HCT116 (cell line): ENCODE data around the gene GNA12. TPM values are rescaled to one million over a fixed set of nuclear protein-coding genes. Genes with fewer than 3 reads are reported as not detected.

Source experiments
- ATAC-seq: fragments of 200-7000 bp; cut with Tn5 transposase; 2 replicates; pipeline ENCODE4 v1.9.1; 2020; ENCODE audit warnings: mild to moderate bottlenecking, moderate library complexity
- BruUV-seq: library from RNA; stranded (reverse); fragments of 400-500 nt; replicated peaks from 2 replicates; lab custom pipeline; 2021; lab: Mats Ljungman, UMichigan
- CTCF ChIA-PET: fragments of 300-600 bp; sonication (Branson Sonifier 250); formaldehyde crosslinking; loops from one replicate; lab custom pipeline; 2021; ENCODE audit warnings: antibody characterized with exemption; lab: Charles Lee
- POLR2A ChIA-PET: fragments of 300-600, 350-600 bp; sonication (Branson Sonifier 250); formaldehyde crosslinking; loops from one replicate; lab custom pipeline; 2021; ENCODE audit warnings: antibody characterized with exemption; lab: Charles Lee
- RAD21 ChIA-PET, 2 experiments: fragments of 300-600 bp; sonication (Branson Sonifier 250); formaldehyde crosslinking; loops; one replicate each; lab custom pipeline; 2023; ENCODE audit warnings: low total read pairs in 2 of 2; ENCODE audit not compliant: uncharacterized antibody in 2 of 2, unreplicated experiment in 2 of 2, low non-redundant PET in 1 of 2; lab: Charles Lee
- DNase-seq: peaks from one replicate; pipeline ENCODE4 v3.0.0-alpha.2; 2010; ENCODE audit warnings: low read depth, low spot score
- H2AFZ ChIP-seq: fragments of 200-600 bp; shearing (Covaris generic), sonication (generic); 2 replicates; pipeline ENCODE4 v1.6.1; 2017; ENCODE audit warnings: low read depth, mixed run types, mixed read lengths, antibody characterized with exemption, low read length; ENCODE audit not compliant: poor library complexity, severe bottlenecking
- H3K27ac ChIP-seq: 2 replicates; pipeline ENCODE4 v1.5.1; 2012; ENCODE audit warnings: low read depth, low read length
- H3K27me3 ChIP-seq: fragments of 200-600 bp; sonication (generic); 2 replicates; pipeline ENCODE4 v1.6.1; 2016; ENCODE audit warnings: mixed run types, low read length, mixed read lengths; ENCODE audit not compliant: insufficient read depth
- H3K36me3 ChIP-seq, 2 experiments: fragments of 200-500 bp in 1 of 2; fragments of 200-600 bp in 1 of 2; sonication (Bioruptor generic) in 1 of 2; sonication (generic) in 1 of 2; 2 replicates each; pipeline versions ENCODE4 v1.5.1 to v1.6.1; 2014 to 2016; ENCODE audit warnings: low read length in 2 of 2, inconsistent platforms in 1 of 2, mixed read lengths in 1 of 2, mixed run types in 1 of 2; ENCODE audit not compliant: insufficient read depth in 2 of 2, control insufficient read depth in 1 of 2
- H3K4me1 ChIP-seq, 2 experiments: fragments of 200-600 bp in 1 of 2; sonication (generic) in 1 of 2; 2 replicates each; pipeline versions ENCODE4 v1.5.1 to v1.6.1; 2012 to 2017; ENCODE audit warnings: low read length in 2 of 2, inconsistent platforms in 1 of 2, mild to moderate bottlenecking in 1 of 2, mixed read lengths in 1 of 2, mixed run types in 1 of 2, moderate library complexity in 1 of 2; ENCODE audit not compliant: insufficient read depth in 2 of 2, control insufficient read depth in 1 of 2
- H3K4me2 ChIP-seq: fragments of 200-600 bp; sonication (generic); 2 replicates; pipeline ENCODE4 v1.6.1; 2017; ENCODE audit warnings: mixed run types, low read length, mixed read lengths
- H3K4me3 ChIP-seq, 2 experiments: fragments of 200-600 bp in 1 of 2; sonication (generic) in 1 of 2; replicated peaks in 1 of 2; 2 replicates each; pipeline ENCODE4 v1.5.1; 2011 to 2016; ENCODE audit warnings: low read length in 2 of 2, control low read depth in 1 of 2, low read depth in 1 of 2, mild to moderate bottlenecking in 1 of 2, mixed read lengths in 1 of 2, mixed run types in 1 of 2
- H3K79me2 ChIP-seq: fragments of 200-600 bp; sonication (generic); 2 replicates; pipeline ENCODE4 v1.6.1; 2017; ENCODE audit warnings: mild to moderate bottlenecking, mixed run types, low read length, moderate library complexity, mixed read lengths; ENCODE audit not compliant: insufficient read depth
- H3K9ac ChIP-seq: fragments of 200-600 bp; sonication (generic); 2 replicates; pipeline ENCODE4 v1.6.1; 2016; ENCODE audit warnings: low read length, mixed read lengths
- H3K9me2 ChIP-seq: fragments of 200-600 bp; sonication (generic), shearing (Covaris generic); 2 replicates; pipeline ENCODE4 v1.6.1; 2017; ENCODE audit warnings: mixed run types, mild to moderate bottlenecking, moderate library complexity; ENCODE audit not compliant: insufficient read depth
- H3K9me3 ChIP-seq, 2 experiments: fragments of 200-500 bp in 1 of 2; fragments of 200-600 bp in 1 of 2; sonication (Bioruptor generic) in 1 of 2; sonication (generic) in 1 of 2; 2 replicates each; pipeline ENCODE4 v1.6.1; 2014 to 2017; ENCODE audit warnings: low read length in 2 of 2, mixed read lengths in 2 of 2, inconsistent platforms in 1 of 2, low read depth in 1 of 2, mild to moderate bottlenecking in 1 of 2, mixed run types in 1 of 2, moderate library complexity in 1 of 2; ENCODE audit not compliant: control insufficient read depth in 1 of 2, insufficient read depth in 1 of 2
- H4K20me1 ChIP-seq: fragments of 200-600 bp; sonication (generic), shearing (Covaris generic); 2 replicates; pipeline ENCODE4 v1.6.1; 2017; ENCODE audit warnings: mixed run types, mild to moderate bottlenecking, moderate library complexity; ENCODE audit not compliant: insufficient read depth
- CBX3 ChIP-seq: IDR thresholded peaks from 2 replicates; pipeline ENCODE4 v1.6.1; 2012; ENCODE audit warnings: low read depth
- EGR1 ChIP-seq: IDR thresholded peaks from 2 replicates; pipeline ENCODE4 v1.6.1; 2012; ENCODE audit warnings: low read depth
- ELF1 ChIP-seq: IDR thresholded peaks from 2 replicates; pipeline ENCODE4 v1.6.1; 2012; ENCODE audit warnings: low read depth, borderline replicate concordance
- JUND ChIP-seq: IDR thresholded peaks from 2 replicates; pipeline ENCODE4 v1.6.1; 2012
- POLR2A ChIP-seq: IDR thresholded peaks from 2 replicates; pipeline ENCODE4 v1.7.0; 2011; ENCODE audit warnings: borderline replicate concordance; ENCODE audit not compliant: insufficient read depth, insufficient read length; ENCODE audit errors: extremely low read depth
- POLR2AphosphoS5 ChIP-seq: IDR thresholded peaks from 2 replicates; pipeline ENCODE4 v1.6.1; 2011; ENCODE audit warnings: mild to moderate bottlenecking, low read depth, low read length, moderate library complexity
- RAD21 ChIP-seq: IDR thresholded peaks from 2 replicates; pipeline ENCODE4 v1.6.1; 2012; ENCODE audit warnings: low read depth, mild to moderate bottlenecking
- SP1 ChIP-seq: IDR thresholded peaks from 2 replicates; pipeline ENCODE4 v1.6.1; 2012; ENCODE audit warnings: low read depth
- SRF ChIP-seq: IDR thresholded peaks from 2 replicates; pipeline ENCODE4 v1.6.1; 2012; ENCODE audit warnings: low read depth
- TCF7L2 ChIP-seq: IDR thresholded peaks from 2 replicates; pipeline ENCODE4 v1.7.0; 2011; ENCODE audit warnings: borderline replicate concordance, inconsistent platforms; ENCODE audit not compliant: insufficient read depth, insufficient read length; ENCODE audit errors: extremely low read depth
- YY1 ChIP-seq: IDR thresholded peaks from 2 replicates; pipeline ENCODE4 v1.6.1; 2011; ENCODE audit warnings: low read length, low read depth, moderate library complexity, mild to moderate bottlenecking; ENCODE audit not compliant: insufficient replicate concordance; ENCODE audit errors: extremely low read depth
- ZFX ChIP-seq: fragments of 450-650 bp; IDR thresholded peaks from 2 replicates; pipeline ENCODE4 v1.6.1; 2017
- intact Hi-C: fragments of 100-400 bp; cut with micrococcal nuclease; formaldehyde crosslinking; loops from 2 replicates; pipeline ENCODE4 v1.10.0; 2022
- total RNA-seq: library from RNA; stranded (reverse); gene quantifications from one replicate; pipeline ENCODE4 v1.2.1, GENCODE V29; 2021; ENCODE audit not compliant: unreplicated experiment
- TF ChIP-seq, protein P1 (sequence below): IDR thresholded peaks from 2 replicates; pipeline ENCODE4 v1.6.1; 2012
- TF ChIP-seq, protein P2 (sequence below), 3 experiments: fragments of 200-600 bp in 1 of 3; sonication (generic) in 1 of 3; IDR thresholded peaks in 2 of 3; conservative IDR thresholded peaks in 1 of 3; 2 replicates each; pipeline ENCODE4 v1.5.1; 2012 to 2017; ENCODE audit warnings: low read depth in 2 of 3, low read length in 2 of 3, antibody characterized with exemption in 1 of 3, borderline replicate concordance in 1 of 3, control low read depth in 1 of 3, mild to moderate bottlenecking in 1 of 3, mixed read lengths in 1 of 3, mixed run types in 1 of 3, moderate library complexity in 1 of 3; ENCODE audit not compliant: insufficient read depth in 1 of 3
- TF ChIP-seq, protein P3 (sequence below): IDR thresholded peaks from 2 replicates; pipeline ENCODE4 v1.6.1; 2011; ENCODE audit warnings: mild to moderate bottlenecking, low read length, moderate library complexity; ENCODE audit not compliant: insufficient replicate concordance; ENCODE audit errors: extremely low read depth
- TF ChIP-seq, protein P4 (sequence below): IDR thresholded peaks from 2 replicates; pipeline ENCODE4 v1.6.1; 2012; ENCODE audit warnings: low read depth

GNA12 gene
- total RNA-seq, 1 experiment from 2014 or later, result 32.6 TPM

DNA sequence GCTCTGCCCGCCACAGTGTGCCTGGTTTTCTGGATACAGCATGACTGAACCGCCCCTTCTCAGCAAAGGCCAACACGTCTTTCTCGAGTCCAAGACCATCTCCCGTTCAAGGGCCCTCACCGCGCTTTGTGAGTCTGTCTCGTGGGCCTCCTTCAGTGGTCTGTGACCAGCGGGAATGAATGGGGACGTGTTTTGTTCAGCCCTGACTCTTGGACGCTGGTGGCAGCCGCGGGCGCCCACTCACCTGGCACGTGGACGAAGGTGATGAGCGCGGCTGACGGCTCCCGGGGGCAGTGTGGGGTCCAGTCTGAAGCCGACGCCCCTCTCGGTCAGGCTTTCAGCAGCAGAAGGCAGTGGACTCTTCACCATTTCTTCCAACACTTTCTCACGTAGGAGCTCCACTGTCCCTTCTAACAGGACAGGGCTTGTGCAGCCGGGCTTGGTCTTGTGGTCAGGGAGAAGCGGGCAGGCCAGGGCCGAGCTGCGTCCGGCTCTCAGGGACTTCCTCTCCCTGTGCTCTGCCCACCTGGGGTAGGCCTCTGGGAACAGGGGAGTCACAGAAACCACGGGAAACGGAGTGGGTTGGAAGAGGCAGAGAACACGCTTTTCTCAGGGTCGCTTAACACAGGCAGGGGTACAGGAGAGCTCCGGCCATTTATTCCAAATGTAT lies 125.7 kb downstream of the GNA12 start:
- Histone ChIP-seq H3K4me3 (no peak overlapping the region), H4K20me1 (no peaks in the 10 kb centered on the region), H3K9me3 (no peaks in the 10 kb centered on the region), H3K79me2 (no peaks in the 10 kb centered on the region), H3K36me3 (no peaks in the 10 kb centered on the region), H3K27ac (no peak overlapping the region), H3K27me3 (no peaks in the 10 kb centered on the region), H3K9me2 (no peaks in the 10 kb centered on the region), H2AFZ (no peak overlapping the region), H3K9ac (no peak overlapping the region), H3K4me1 (peaks cover 11 to 14% of the 10 kb centered on the region in 2 experiments), H3K4me2 (no peak overlapping the region)
- ChIA-PET POLR2A (no interaction called here), RAD21 (interaction anchor here in 1 of 2 experiments (0.7 kb wide), 1 partner anchor 267 kb away, joined by 3 read pairs; no protein-coding TSS in a partner anchor), CTCF (interaction anchor here (0.8 kb wide), 1 partner anchor 267 kb away, joined by 3 read pairs; no protein-coding TSS in a partner anchor)
- intact Hi-C loops, result no loop called here
- no TSS peak for BruUV-seq
- no peak for TF ChIP-seq YY1
- no peak for TF ChIP-seq POLR2AphosphoS5
- TF ChIP-seq POLR2A, result no peak
- TF ChIP-seq, protein P1, sequence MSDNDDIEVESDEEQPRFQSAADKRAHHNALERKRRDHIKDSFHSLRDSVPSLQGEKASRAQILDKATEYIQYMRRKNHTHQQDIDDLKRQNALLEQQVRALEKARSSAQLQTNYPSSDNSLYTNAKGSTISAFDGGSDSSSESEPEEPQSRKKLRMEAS, result no peak
- TF ChIP-seq, protein P2, sequence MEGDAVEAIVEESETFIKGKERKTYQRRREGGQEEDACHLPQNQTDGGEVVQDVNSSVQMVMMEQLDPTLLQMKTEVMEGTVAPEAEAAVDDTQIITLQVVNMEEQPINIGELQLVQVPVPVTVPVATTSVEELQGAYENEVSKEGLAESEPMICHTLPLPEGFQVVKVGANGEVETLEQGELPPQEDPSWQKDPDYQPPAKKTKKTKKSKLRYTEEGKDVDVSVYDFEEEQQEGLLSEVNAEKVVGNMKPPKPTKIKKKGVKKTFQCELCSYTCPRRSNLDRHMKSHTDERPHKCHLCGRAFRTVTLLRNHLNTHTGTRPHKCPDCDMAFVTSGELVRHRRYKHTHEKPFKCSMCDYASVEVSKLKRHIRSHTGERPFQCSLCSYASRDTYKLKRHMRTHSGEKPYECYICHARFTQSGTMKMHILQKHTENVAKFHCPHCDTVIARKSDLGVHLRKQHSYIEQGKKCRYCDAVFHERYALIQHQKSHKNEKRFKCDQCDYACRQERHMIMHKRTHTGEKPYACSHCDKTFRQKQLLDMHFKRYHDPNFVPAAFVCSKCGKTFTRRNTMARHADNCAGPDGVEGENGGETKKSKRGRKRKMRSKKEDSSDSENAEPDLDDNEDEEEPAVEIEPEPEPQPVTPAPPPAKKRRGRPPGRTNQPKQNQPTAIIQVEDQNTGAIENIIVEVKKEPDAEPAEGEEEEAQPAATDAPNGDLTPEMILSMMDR (IDR thresholded peaks at IDR 0.05 in 2 of 3, conservative IDR thresholded peaks at IDR 0.05 in 1 of 3; ENCODE audit: borderline replicate concordance in 1 of 3, insufficient read depth in 1 of 3, low read depth in 2 of 3, low read length in 2 of 3), result no peak
- no peak for TF ChIP-seq ZFX
- TF ChIP-seq, protein P3, sequence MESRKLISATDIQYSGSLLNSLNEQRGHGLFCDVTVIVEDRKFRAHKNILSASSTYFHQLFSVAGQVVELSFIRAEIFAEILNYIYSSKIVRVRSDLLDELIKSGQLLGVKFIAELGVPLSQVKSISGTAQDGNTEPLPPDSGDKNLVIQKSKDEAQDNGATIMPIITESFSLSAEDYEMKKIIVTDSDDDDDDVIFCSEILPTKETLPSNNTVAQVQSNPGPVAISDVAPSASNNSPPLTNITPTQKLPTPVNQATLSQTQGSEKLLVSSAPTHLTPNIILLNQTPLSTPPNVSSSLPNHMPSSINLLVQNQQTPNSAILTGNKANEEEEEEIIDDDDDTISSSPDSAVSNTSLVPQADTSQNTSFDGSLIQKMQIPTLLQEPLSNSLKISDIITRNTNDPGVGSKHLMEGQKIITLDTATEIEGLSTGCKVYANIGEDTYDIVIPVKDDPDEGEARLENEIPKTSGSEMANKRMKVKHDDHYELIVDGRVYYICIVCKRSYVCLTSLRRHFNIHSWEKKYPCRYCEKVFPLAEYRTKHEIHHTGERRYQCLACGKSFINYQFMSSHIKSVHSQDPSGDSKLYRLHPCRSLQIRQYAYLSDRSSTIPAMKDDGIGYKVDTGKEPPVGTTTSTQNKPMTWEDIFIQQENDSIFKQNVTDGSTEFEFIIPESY, result no peak
- no peak for TF ChIP-seq EGR1
- no peak for TF ChIP-seq JUND
- TF ChIP-seq, protein P4, sequence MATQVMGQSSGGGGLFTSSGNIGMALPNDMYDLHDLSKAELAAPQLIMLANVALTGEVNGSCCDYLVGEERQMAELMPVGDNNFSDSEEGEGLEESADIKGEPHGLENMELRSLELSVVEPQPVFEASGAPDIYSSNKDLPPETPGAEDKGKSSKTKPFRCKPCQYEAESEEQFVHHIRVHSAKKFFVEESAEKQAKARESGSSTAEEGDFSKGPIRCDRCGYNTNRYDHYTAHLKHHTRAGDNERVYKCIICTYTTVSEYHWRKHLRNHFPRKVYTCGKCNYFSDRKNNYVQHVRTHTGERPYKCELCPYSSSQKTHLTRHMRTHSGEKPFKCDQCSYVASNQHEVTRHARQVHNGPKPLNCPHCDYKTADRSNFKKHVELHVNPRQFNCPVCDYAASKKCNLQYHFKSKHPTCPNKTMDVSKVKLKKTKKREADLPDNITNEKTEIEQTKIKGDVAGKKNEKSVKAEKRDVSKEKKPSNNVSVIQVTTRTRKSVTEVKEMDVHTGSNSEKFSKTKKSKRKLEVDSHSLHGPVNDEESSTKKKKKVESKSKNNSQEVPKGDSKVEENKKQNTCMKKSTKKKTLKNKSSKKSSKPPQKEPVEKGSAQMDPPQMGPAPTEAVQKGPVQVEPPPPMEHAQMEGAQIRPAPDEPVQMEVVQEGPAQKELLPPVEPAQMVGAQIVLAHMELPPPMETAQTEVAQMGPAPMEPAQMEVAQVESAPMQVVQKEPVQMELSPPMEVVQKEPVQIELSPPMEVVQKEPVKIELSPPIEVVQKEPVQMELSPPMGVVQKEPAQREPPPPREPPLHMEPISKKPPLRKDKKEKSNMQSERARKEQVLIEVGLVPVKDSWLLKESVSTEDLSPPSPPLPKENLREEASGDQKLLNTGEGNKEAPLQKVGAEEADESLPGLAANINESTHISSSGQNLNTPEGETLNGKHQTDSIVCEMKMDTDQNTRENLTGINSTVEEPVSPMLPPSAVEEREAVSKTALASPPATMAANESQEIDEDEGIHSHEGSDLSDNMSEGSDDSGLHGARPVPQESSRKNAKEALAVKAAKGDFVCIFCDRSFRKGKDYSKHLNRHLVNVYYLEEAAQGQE, result no peak
- TF ChIP-seq SRF, result no peak
- TF ChIP-seq CBX3, result no peak
- no peak for TF ChIP-seq RAD21
- TF ChIP-seq TCF7L2, result no peak
- no peak for TF ChIP-seq ELF1
- no peak for TF ChIP-seq SP1
- no peak for ATAC-seq
- no peak for DNase-seq
